Esophagus muscularis mucosa (tissue), 4 donors: ENCODE data around the gene ENTREP3. TPM values are rescaled to one million over a fixed set of nuclear protein-coding genes. Genes with fewer than 3 reads are reported as not detected.

Source experiments
- DNase-seq: peaks from one replicate; pipeline ENCODE4 v3.0.0-alpha.2; 2017; ENCODE audit errors: extremely low spot score
- H3K27ac ChIP-seq, 4 donors: fragments of 200-600 bp; sonication (generic); replicated peaks in 1 of 4; 1 replicate in 3 of 4; 2 replicates in 1 of 4; pipeline ENCODE4 v1.5.1; 2016 to 2019; ENCODE audit warnings: mild to moderate bottlenecking in 1 of 4
- H3K27me3 ChIP-seq, 4 donors: fragments of 200-600 bp; sonication (generic); one replicate each; pipeline versions ENCODE4 v1.5.1 to v1.6.0; 2016 to 2019
- H3K36me3 ChIP-seq, 4 donors: fragments of 200-600 bp; sonication (generic); one replicate each; pipeline ENCODE4 v1.5.1; 2016 to 2019
- H3K4me1 ChIP-seq, 4 donors: fragments of 200-600 bp; sonication (generic); one replicate each; pipeline ENCODE4 v1.5.1; 2016 to 2019
- H3K4me3 ChIP-seq, 4 donors: fragments of 200-600 bp; sonication (generic); 1 replicate in 2 of 4; 2 replicates in 2 of 4; pipeline ENCODE4 v1.5.1; 2016 to 2019; ENCODE audit warnings: mild to moderate bottlenecking in 4 of 4, moderate library complexity in 1 of 4
- H3K9me3 ChIP-seq, 4 donors: fragments of 200-600 bp; sonication (generic); 1 replicate in 3 of 4; 2 replicates in 1 of 4; pipeline ENCODE4 v1.5.1; 2016 to 2019
- EP300 ChIP-seq: sonication (generic); formaldehyde crosslinking; IDR thresholded peaks from one replicate; pipeline ENCODE4 v1.6.1; 2017; ENCODE audit warnings: antibody characterized with exemption
- POLR2A ChIP-seq: fragments of 450-650 bp; IDR thresholded peaks from one replicate; pipeline ENCODE4 v1.6.1; 2017; ENCODE audit warnings: antibody characterized with exemption, moderate library complexity, mild to moderate bottlenecking, low read depth
- POLR2AphosphoS5 ChIP-seq, 2 donors: sonication (generic); formaldehyde crosslinking; IDR thresholded peaks; one replicate each; pipeline ENCODE4 v1.6.1; 2017; ENCODE audit warnings: antibody characterized with exemption in 2 of 2
- whole genome bisulfite sequencing: methylation state at CpG from one replicate; pipeline ENCODE4 v1.1.5; 2018; 5-methylcytosine and 5-hydroxymethylcytosine counted together
- intact Hi-C: fragments of 100-400 bp; cut with DNase I; formaldehyde crosslinking; loops from one replicate; pipeline ENCODE4 v1.15.1; 2023
- total RNA-seq, 4 donors: library from RNA; depleted of rRNA; stranded (reverse); fragments of >200 nt; gene quantifications; one replicate each; pipeline versions ENCODE4 v1.1.0 to v1.2.1, GENCODE V29; 2016
- TF ChIP-seq, protein P1 (sequence below), 3 experiments: fragments of 200-600 bp in 2 of 3; fragments of 450-650 bp in 1 of 3; sonication (generic) in 2 of 3; IDR thresholded peaks; one replicate each; pipeline ENCODE4 v1.5.1; 2017 to 2019; ENCODE audit warnings: antibody characterized with exemption in 3 of 3, mild to moderate bottlenecking in 2 of 3, moderate library complexity in 1 of 3

Gene ENTREP3
- total RNA-seq, 4 donors from 2014 or later = 15.1 to 38.7 (median 22.6) TPM

DNA sequence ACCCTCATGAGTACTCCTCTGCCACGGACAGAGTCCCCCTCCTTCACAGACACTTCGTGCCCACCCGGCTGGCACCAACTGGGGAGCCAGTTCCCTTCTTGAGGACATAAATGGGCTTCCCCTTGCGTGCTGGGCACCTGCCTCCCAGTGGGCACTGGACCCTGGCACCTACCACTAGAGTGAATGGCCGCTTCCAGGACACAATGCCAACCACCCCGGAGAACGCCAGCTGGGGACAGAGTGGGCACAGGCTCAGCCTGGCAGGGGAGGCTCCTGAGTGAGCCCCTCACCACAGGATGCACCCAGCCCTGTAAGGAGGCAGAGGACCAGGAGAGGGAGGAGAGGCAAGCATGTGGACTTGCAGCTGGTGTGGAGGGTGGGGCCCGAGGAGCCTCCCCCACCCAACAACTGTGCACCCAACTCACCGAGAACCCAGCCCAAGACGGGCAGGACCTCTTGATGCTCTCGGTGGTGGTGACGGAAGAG is 1.0 kb downstream of the ENTREP3 start:
- no peak for DNase-seq
- intact Hi-C loops = no loop called here
- H3K27ac ChIP-seq = peak overlapping the region; percentile 97 to 98 (median 98)
- peaks cover 6 to 30% (median 24%) of the 10 kb centered on the region in 4 donors for H3K36me3 ChIP-seq
- peak overlapping the region; percentile 94 to 97 (median 96) for H3K4me3 ChIP-seq
- H3K9me3 ChIP-seq = no peaks in the 10 kb centered on the region
- TF ChIP-seq EP300 (no peak), POLR2AphosphoS5 (IDR thresholded peaks at IDR 0.05) (no peak), POLR2A (no peak)
- TF ChIP-seq, protein P1, sequence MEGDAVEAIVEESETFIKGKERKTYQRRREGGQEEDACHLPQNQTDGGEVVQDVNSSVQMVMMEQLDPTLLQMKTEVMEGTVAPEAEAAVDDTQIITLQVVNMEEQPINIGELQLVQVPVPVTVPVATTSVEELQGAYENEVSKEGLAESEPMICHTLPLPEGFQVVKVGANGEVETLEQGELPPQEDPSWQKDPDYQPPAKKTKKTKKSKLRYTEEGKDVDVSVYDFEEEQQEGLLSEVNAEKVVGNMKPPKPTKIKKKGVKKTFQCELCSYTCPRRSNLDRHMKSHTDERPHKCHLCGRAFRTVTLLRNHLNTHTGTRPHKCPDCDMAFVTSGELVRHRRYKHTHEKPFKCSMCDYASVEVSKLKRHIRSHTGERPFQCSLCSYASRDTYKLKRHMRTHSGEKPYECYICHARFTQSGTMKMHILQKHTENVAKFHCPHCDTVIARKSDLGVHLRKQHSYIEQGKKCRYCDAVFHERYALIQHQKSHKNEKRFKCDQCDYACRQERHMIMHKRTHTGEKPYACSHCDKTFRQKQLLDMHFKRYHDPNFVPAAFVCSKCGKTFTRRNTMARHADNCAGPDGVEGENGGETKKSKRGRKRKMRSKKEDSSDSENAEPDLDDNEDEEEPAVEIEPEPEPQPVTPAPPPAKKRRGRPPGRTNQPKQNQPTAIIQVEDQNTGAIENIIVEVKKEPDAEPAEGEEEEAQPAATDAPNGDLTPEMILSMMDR (IDR thresholded peaks at IDR 0.05) = no peak
- no peaks in the 10 kb centered on the region for H3K27me3 ChIP-seq
- H3K4me1 ChIP-seq = peaks cover 32 to 62% (median 47%) of the 10 kb centered on the region in 4 donors
- 60% methylated on average over 6 of the region's 12 CpGs for WGBS

DNA sequence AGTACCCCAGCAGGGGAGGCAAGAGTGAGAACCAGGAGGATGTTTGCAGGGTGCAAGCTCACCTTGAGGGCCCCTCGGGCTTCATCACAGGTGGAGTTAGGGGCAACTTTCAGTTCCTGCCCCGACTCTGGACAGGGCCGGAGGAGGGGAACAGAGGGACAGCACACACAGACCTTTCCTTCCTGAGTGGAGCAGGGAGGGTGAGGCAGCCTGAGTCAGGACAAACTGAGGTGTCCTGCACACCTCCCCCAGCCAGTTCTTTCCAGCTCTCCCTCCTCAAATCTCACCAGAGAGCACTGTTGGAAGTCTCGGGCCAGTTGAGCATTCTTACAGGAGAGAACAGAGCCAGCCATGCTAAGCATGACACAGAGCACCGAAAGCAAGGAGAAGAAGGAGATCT is 1.5 kb downstream of the ENTREP3 start:
- 51% methylated on average over 5 of the region's 5 CpGs for WGBS
- no peaks in the 10 kb centered on the region for H3K9me3 ChIP-seq
- no peaks in the 10 kb centered on the region for H3K27me3 ChIP-seq
- intact Hi-C loops = no loop called here
- H3K36me3 ChIP-seq = peaks cover 5 to 31% (median 24%) of the 10 kb centered on the region in 4 donors
- TF ChIP-seq POLR2A (no peak), EP300 (no peak), POLR2AphosphoS5 (IDR thresholded peaks at IDR 0.05) (no peak)
- TF ChIP-seq, protein P1 (IDR thresholded peaks at IDR 0.05) = no peak
- H3K4me1 ChIP-seq = peaks cover 32 to 62% (median 47%) of the 10 kb centered on the region in 4 donors
- no peak for DNase-seq
- peak overlapping the region; percentile 97 to 98 (median 98) for H3K27ac ChIP-seq
- peak overlapping the region; percentile 94 to 97 (median 96) for H3K4me3 ChIP-seq

DNA sequence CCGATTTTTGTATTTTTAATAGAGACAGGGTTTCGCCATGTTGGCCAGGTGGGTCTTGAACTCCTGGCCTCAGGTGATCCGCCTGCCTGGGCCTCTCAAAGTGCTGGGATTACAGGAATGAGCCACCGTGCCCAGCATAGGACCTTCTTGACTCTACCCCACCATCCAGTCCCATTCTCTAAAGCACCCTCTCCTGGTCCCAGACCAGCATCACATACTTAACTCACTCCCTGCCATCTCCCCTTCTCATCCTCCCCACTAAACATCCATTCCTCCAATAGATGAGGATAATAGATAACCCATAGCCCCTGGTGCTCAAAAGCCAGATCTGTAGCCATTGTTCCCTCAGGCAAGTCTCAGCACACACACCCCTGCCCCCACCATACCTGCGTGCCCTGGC is 2.1 kb downstream of the ENTREP3 start:
- H3K9me3 ChIP-seq = no peaks in the 10 kb centered on the region
- H3K27ac ChIP-seq = peak overlapping the region; percentile 97 to 98 (median 98)
- peaks cover 32 to 62% (median 47%) of the 10 kb centered on the region in 4 donors for H3K4me1 ChIP-seq
- TF ChIP-seq, protein P1 (IDR thresholded peaks at IDR 0.05) = no peak
- TF ChIP-seq POLR2A = no peak
- TF ChIP-seq EP300 = no peak
- TF ChIP-seq POLR2AphosphoS5 (IDR thresholded peaks at IDR 0.05) = no peak
- intact Hi-C loops = no loop called here
- no peak for DNase-seq
- WGBS = 70% methylated on average over 5 of the region's 5 CpGs
- H3K27me3 ChIP-seq = no peaks in the 10 kb centered on the region
- peak overlapping the region in 1 of 4 donors; percentile 94 for H3K4me3 ChIP-seq
- peaks cover 0 to 31% (median 21%) of the 10 kb centered on the region in 4 donors for H3K36me3 ChIP-seq

DNA sequence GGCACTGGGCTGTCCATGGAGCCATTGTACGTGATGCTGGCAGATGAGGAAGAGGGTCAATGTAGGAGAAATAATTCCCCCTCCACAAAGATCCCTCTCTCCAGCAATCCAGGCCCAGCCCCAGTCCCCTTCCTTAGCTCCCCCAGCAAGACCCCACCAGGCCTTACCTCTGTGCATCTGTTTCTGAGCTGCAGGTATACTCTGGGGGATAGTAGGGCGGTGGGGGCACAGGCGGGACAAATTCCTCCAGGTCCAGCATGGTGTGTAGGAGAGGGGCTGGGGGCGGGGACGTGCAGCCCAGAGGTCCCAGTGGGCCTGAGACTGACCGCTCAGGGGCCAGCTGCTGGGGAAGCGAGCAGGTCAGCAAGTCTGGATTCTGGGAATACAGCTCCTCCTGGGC is 3.7 kb downstream of the ENTREP3 start:
- Histone ChIP-seq H3K9me3 (no peaks in the 10 kb centered on the region), H3K27me3 (no peaks in the 10 kb centered on the region), H3K36me3 (peaks cover 10 to 31% (median 21%) of the 10 kb centered on the region in 4 donors), H3K4me3 (no peak overlapping the region), H3K27ac (peak overlapping the region in 3 of 4 donors; percentile 62 to 69 (median 68)), H3K4me1 (peaks cover 32 to 58% (median 45%) of the 10 kb centered on the region in 4 donors)
- no peak for DNase-seq
- intact Hi-C loops = loop anchor here (2.0 kb wide), 2 partner anchors 73 to 341 kb away; no protein-coding TSS in a partner anchor
- TF ChIP-seq POLR2A (no peak), EP300 (no peak), POLR2AphosphoS5 (IDR thresholded peaks at IDR 0.05) (no peak)
- TF ChIP-seq, protein P1 (IDR thresholded peaks at IDR 0.05) = no peak
- 72% methylated on average over 7 of the region's 7 CpGs for WGBS
